ENCODE results near the gene TOMT. TPM values are rescaled to one million over a fixed set of nuclear protein-coding genes. Genes with fewer than 3 reads are reported as not detected.

Gene TOMT
- total and polyA plus RNA-seq, 11 donors: 0.23 TPM; not detected in 10

- Histone ChIP-seq H3K27ac (no peak overlapping the region), H3K36me3 (no peaks in the 10 kb centered on the region), H3K27me3 (peaks cover 0 to 10% (median 0%) of the 10 kb centered on the region in 9 donors), H3K4me3 (no peak overlapping the region), H3K9me3 (no peaks in the 10 kb centered on the region), H3K4me1 (peaks cover 0 to 9% (median 0%) of the 10 kb centered on the region in 12 donors)
- intact Hi-C loops (cut with DNase I): no loop called here
- WGBS, 4 donors: 82 to 90% (median 88%) methylated on average over 14 of the region's 14 CpGs
- peak in 1 of 4 donors; percentile 40 for ATAC-seq
- no peak for DNase-seq
- TF ChIP-seq, protein P1, sequence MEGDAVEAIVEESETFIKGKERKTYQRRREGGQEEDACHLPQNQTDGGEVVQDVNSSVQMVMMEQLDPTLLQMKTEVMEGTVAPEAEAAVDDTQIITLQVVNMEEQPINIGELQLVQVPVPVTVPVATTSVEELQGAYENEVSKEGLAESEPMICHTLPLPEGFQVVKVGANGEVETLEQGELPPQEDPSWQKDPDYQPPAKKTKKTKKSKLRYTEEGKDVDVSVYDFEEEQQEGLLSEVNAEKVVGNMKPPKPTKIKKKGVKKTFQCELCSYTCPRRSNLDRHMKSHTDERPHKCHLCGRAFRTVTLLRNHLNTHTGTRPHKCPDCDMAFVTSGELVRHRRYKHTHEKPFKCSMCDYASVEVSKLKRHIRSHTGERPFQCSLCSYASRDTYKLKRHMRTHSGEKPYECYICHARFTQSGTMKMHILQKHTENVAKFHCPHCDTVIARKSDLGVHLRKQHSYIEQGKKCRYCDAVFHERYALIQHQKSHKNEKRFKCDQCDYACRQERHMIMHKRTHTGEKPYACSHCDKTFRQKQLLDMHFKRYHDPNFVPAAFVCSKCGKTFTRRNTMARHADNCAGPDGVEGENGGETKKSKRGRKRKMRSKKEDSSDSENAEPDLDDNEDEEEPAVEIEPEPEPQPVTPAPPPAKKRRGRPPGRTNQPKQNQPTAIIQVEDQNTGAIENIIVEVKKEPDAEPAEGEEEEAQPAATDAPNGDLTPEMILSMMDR (IDR thresholded peaks at IDR 0.05): no peak
- TF ChIP-seq POLR2A (IDR thresholded peaks at IDR 0.05): no peak
Measured at GRCh38 chr11:72135891-72136683, 30.4 kb downstream of the TOMT start.

DNA sequence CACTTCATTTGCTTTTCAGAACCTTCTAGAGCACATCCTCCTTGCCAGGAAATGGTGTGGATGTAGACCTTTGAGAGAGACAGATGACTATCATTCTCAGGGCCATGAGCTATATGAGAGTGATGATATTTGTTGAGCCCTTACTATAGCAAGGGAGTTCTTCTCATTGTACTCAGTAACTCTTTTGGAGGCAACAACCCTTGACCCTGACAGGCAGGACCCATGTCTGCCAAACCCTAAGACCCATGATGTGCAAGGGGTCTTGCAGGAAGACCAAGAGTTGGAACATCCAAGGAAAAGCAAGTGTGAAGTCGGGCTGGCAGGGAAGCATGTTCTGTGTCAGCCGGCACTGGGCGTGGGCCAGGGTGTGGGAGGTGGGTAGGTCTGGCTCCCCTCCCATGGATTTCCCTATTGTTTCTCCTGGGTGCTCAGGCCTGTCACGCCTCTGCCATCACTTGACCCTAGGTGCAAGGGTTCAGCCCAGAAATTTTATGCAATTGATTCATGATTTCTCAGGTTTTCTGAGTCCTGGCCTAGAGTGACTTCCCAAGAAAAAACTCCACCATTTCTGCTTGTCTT, 31.0 kb downstream of the TOMT start:
- no peak for ATAC-seq
- H3K4me3 ChIP-seq: no peak overlapping the region
- no peak for DNase-seq
- WGBS, 4 donors: 70 to 93% (median 81%) methylated on average over 4 of the region's 4 CpGs
- no peak overlapping the region for H3K27ac ChIP-seq
- intact Hi-C loops (cut with DNase I): no loop called here
- H3K4me1 ChIP-seq: peaks cover 0 to 9% (median 0%) of the 10 kb centered on the region in 12 donors
- H3K9me3 ChIP-seq: no peaks in the 10 kb centered on the region
- no peaks in the 10 kb centered on the region for H3K36me3 ChIP-seq
- no peak for TF ChIP-seq POLR2A (IDR thresholded peaks at IDR 0.05)
- TF ChIP-seq, protein P1 (IDR thresholded peaks at IDR 0.05): no peak
- H3K27me3 ChIP-seq: peaks cover 0 to 10% (median 0%) of the 10 kb centered on the region in 9 donors

- Histone ChIP-seq H3K27me3 (peaks cover 0 to 1% (median 0%) of the 10 kb centered on the region in 9 donors), H3K36me3 (no peaks in the 10 kb centered on the region), H3K4me1 (peaks cover 0 to 6% (median 0%) of the 10 kb centered on the region in 12 donors), H3K27ac (no peak overlapping the region), H3K9me3 (no peaks in the 10 kb centered on the region), H3K4me3 (no peak overlapping the region)
- intact Hi-C loops (cut with DNase I): no loop called here
- no peak for ATAC-seq
- no peak for DNase-seq
- TF ChIP-seq, protein P1 (IDR thresholded peaks at IDR 0.05): no peak
- TF ChIP-seq POLR2A (IDR thresholded peaks at IDR 0.05): no peak
- 80 to 92% (median 83%) methylated on average over 9 to 12 of the region's 12 CpGs for WGBS, 4 donors
Measured at GRCh38 chr11:72138821-72139390, 33.2 kb downstream of the TOMT start.

GRCh38 chr11:72139500-72139899, 33.8 kb downstream of the TOMT start:
- TF ChIP-seq, protein P1 (IDR thresholded peaks at IDR 0.05): no peak
- TF ChIP-seq POLR2A (IDR thresholded peaks at IDR 0.05): no peak
- Histone ChIP-seq H3K27me3 (no peaks in the 10 kb centered on the region), H3K9me3 (no peaks in the 10 kb centered on the region), H3K27ac (no peak overlapping the region), H3K36me3 (no peaks in the 10 kb centered on the region), H3K4me1 (peaks cover 0 to 5% (median 0%) of the 10 kb centered on the region in 12 donors), H3K4me3 (no peak overlapping the region)
- intact Hi-C loops (cut with DNase I): no loop called here
- DNase-seq (no peak), ATAC-seq (no peak)
- 91 to 95% (median 94%) methylated on average over 11 of the region's 11 CpGs for WGBS, 4 donors

All from heart left ventricle (tissue), 16 donors.